ENCODE measurements around the gene PEDS1.

PEDS1 gene

DNA sequence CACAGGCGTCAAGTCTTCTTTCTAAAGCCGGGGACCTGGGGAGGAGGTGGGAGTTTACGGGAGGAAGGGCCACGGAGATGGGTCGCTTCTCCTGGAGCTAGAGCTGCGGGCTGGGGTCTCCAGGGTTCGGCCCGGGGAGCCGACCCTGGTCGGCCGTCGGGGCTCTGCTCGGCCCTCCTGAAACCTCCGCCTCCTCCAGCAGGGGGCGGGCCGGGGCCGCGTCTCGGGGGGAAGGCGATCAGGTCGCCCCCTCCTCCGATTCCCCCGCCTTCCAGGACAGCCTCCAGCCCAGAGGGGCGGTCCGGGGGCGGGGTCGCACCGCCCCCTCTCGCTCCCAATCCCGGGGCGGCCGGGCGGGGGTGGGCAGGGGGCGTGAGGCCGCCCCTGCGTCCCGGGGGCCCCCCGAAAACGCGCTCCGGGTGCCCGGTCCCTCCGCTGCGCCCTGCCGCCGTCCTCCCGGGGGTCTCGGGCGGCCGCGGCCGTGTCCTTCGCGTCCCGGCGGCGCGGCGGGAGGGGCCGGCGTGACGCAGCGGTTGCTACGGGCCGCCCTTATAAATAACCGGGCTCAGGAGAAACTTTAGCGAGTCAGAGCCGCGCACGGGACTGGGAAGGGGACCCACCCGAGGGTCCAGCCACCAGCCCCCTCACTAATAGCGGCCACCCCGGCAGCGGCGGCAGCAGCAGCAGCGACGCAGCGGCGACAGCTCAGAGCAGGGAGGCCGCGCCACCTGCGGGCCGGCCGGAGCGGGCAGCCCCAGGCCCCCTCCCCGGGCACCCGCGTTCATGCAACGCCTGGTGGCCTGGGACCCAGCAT lies 36.9 kb upstream of the PEDS1 start, which contains the start of gene CEBPB:
Gene CEBPB, plus strand, starts transcription at position 580 of the 814 bp plus-strand sequence. Its CDS starts 204 bp downstream, at position 784.
- H3K4me3 ChIP-seq (ENCODE audit: control insufficient read depth, low read depth, low read length): peak within 1 kb of the TSS; percentile 92
- TF ChIP-seq, protein P1, sequence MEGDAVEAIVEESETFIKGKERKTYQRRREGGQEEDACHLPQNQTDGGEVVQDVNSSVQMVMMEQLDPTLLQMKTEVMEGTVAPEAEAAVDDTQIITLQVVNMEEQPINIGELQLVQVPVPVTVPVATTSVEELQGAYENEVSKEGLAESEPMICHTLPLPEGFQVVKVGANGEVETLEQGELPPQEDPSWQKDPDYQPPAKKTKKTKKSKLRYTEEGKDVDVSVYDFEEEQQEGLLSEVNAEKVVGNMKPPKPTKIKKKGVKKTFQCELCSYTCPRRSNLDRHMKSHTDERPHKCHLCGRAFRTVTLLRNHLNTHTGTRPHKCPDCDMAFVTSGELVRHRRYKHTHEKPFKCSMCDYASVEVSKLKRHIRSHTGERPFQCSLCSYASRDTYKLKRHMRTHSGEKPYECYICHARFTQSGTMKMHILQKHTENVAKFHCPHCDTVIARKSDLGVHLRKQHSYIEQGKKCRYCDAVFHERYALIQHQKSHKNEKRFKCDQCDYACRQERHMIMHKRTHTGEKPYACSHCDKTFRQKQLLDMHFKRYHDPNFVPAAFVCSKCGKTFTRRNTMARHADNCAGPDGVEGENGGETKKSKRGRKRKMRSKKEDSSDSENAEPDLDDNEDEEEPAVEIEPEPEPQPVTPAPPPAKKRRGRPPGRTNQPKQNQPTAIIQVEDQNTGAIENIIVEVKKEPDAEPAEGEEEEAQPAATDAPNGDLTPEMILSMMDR (IDR thresholded peaks at IDR 0.05; ENCODE audit: control insufficient read depth, insufficient read depth, low read depth, low read length, missing control alignments): peak; percentile 77
- DNase-seq (ENCODE audit: low read depth): peak; percentile 65

DNA sequence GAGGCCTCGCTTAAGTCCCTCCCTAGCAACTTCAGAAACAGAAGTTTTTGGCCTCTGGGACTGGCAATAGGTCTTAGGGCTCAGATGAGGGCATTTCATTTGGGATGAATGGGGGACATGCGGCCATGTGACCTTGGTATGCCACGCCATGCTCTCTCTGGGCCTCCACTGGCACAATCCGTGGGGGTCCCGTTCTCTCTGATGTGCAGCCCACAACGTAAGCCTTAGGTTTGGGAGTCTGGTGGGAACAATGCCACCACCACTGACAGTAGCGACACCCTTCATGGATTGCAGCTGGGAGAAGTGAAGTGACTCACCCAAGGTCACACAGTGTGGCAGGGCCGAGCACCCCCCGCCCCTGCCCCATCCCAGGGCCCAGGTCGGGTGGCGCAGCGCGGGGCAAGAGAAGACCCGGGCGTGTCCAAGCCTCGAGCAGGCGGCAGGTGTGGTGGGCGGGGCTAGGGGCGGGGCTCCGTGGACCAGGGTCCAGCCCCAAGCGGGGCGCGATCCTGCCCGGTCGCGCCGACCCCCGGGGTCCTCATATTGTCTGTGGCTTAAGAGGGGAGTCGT lies 36.2 kb upstream of the PEDS1 start:
- no peak overlapping the region for H3K4me3 ChIP-seq (ENCODE audit: control insufficient read depth, low read depth, low read length)
- DNase-seq (ENCODE audit: low read depth): no peak
- TF ChIP-seq, protein P1 (IDR thresholded peaks at IDR 0.05; ENCODE audit: control insufficient read depth, insufficient read depth, low read depth, low read length, missing control alignments): no peak

DNA sequence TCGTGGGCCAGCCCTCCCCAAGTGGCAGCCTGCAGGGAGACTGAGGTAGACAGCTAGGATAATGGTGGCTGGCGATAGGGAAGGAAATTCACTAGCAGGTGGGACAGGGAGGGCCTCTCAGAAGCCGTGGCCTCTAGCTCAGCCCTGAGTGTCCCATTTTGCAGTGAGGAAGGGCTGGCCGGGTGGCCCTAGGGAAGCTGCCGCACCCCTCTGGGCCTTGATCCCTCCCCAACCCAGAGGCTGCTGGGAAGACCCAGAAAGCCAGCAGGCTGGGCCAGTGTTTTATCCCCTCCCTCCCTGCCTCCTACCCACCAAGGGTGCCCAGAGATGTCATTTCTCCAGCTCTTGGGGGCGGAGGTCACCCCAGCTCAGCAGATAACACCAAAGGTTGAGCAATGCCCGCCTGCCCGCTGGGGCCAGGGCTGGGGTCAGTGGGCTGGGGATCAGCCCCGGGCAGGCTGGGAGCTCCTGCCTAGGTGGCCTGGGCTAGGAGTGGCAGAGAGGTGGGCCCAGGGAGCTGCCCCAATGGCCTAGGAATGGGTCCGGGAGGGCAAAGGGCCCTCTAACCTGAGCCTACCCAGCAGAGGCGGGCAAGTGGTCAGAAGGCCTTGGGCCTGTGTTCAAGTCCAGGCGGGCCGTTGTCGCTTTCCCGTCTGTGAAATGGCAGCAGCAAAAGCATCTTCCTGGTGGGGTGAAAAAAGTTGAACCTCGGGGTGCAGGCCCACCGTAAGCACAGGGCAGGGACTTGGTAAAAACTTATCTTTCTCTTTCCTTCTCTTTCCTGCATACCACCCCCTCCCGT lies 35.6 kb upstream of the PEDS1 start:
- DNase-seq (ENCODE audit: low read depth): no peak
- no peak overlapping the region for H3K4me3 ChIP-seq (ENCODE audit: control insufficient read depth, low read depth, low read length)
- TF ChIP-seq, protein P1 (IDR thresholded peaks at IDR 0.05; ENCODE audit: control insufficient read depth, insufficient read depth, low read depth, low read length, missing control alignments): no peak

DNA sequence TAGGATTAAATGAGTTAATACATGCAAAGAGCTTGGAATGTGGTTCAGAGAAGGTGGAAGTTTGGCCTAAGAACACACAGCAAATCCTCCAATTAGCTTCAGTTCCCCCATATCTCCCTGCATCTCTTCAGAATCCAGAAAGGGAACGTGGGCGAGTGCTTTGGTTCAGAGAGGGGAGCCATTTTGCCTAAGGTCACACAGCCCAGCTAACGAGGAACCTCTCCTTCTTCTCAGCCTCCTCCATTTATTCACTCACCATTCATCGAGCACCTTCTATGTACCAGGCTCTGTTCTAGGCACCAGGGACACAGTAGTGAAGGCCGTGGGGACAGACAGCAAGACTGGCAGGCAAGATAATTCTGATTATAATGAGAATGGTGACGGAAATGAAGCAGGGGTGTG lies 34.8 kb upstream of the PEDS1 start:
- TF ChIP-seq, protein P1 (IDR thresholded peaks at IDR 0.05; ENCODE audit: control insufficient read depth, insufficient read depth, low read depth, low read length, missing control alignments): no peak
- DNase-seq (ENCODE audit: low read depth): no peak
- no peak overlapping the region for H3K4me3 ChIP-seq (ENCODE audit: control insufficient read depth, low read depth, low read length)

DNA sequence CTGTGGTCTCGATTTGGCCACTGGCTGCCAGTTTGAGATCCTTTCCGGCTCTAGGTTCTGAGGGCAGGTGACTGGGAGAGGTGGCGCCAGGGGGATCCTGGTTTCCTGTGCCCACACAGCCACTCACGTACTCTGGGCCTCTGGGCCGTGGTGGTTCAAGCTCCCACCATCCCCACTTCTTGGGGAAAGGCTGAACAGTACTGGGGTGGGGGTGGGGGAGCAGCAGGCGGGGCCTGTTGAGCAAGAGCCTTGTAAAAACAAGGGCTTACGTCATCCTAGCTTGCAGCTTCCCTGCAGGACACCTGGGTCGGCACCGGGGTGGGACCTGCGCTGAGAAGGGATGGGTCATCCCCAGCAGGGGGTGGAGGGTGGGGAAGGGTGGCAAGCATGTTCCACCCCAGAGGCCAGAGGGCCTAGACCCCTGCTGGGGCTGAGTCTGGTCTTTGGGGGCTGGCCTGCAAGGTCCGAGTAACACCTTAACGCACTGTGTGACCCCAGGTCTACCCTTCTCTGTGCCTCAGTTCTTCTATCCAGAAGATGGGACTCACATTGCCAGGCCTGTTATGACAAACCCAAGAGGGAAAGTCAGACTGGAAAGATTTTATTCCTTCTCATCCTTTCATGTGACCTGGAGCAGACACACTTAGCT lies 34.0 kb upstream of the PEDS1 start:
- TF ChIP-seq, protein P1 (IDR thresholded peaks at IDR 0.05; ENCODE audit: control insufficient read depth, insufficient read depth, low read depth, low read length, missing control alignments): no peak
- H3K4me3 ChIP-seq (ENCODE audit: control insufficient read depth, low read depth, low read length): no peak overlapping the region
- no peak for DNase-seq (ENCODE audit: low read depth)

DNA sequence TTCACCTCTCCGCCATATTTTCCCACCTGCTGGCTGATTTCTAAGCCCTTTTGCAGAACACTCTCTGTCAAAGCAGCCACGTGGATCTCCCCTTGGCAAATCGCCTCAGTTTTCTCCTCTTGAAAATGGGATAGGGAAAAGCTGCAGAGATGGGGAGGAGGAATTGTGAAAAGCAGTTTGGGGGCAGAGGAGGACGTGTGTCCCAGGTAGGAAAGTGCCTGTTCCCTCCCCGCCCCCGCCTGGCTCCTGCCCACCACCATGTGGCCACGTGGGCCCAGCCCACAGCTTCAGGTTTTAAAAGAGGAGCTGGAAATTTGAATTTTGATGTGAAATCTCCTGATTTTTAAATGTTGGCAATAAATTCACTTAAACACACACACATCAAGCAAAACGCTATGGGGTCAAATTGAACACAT lies 33.5 kb upstream of the PEDS1 start:
- H3K4me3 ChIP-seq (ENCODE audit: control insufficient read depth, low read depth, low read length): no peak overlapping the region
- no peak for DNase-seq (ENCODE audit: low read depth)
- TF ChIP-seq, protein P1 (IDR thresholded peaks at IDR 0.05; ENCODE audit: control insufficient read depth, insufficient read depth, low read depth, low read length, missing control alignments): no peak

Data from AG09309 (cell line).